Activated CD8-positive, alpha-beta T cell treated with anti-CD3 and anti-CD28 coated beads for 36 hours (primary cell): ENCODE results near the gene PPIF. TPM values are rescaled to one million over a fixed set of nuclear protein-coding genes. Genes with fewer than 3 reads are reported as not detected.

Source experiments
- ATAC-seq: fragments of 200-7000 bp; cut with Tn5 transposase; one replicate; pipeline ENCODE4 v1.10.0; 2021; ENCODE audit warnings: mild to moderate bottlenecking, moderate library complexity
- CTCF ChIA-PET: fragments of 350-600 bp; sonication (Branson Sonifier 250); formaldehyde crosslinking; loops from one replicate; lab custom pipeline; 2021; ENCODE audit warnings: antibody characterized with exemption; lab: Charles Lee
- POLR2A ChIA-PET: fragments of 350-600 bp; sonication (Branson Sonifier 250); formaldehyde crosslinking; loops from one replicate; lab custom pipeline; 2021; ENCODE audit warnings: antibody characterized with exemption; lab: Charles Lee
- DNase-seq: peaks from one replicate; pipeline ENCODE4 v3.0.0-alpha.2; 2020
- H3K27ac Mint-ChIP-seq: one replicate; pipeline ENCODE4 v1.8.0; 2021; ENCODE audit warnings: mild to moderate bottlenecking, mixed read lengths
- H3K27me3 Mint-ChIP-seq: one replicate; pipeline ENCODE4 v1.8.0; 2021; ENCODE audit warnings: mixed read lengths
- H3K36me3 Mint-ChIP-seq: one replicate; pipeline ENCODE4 v1.8.0; 2021; ENCODE audit warnings: low read depth, mixed read lengths
- H3K4me1 Mint-ChIP-seq: one replicate; pipeline ENCODE4 v1.8.0; 2021; ENCODE audit warnings: low read depth, mixed read lengths
- H3K4me3 Mint-ChIP-seq: one replicate; pipeline ENCODE4 v1.8.0; 2021; ENCODE audit warnings: mild to moderate bottlenecking, moderate library complexity, mixed read lengths
- H3K9me3 Mint-ChIP-seq: one replicate; pipeline ENCODE4 v1.8.0; 2021; ENCODE audit warnings: mixed read lengths
- CTCF ChIP-seq: fragments of 200-600 bp; IDR thresholded peaks from one replicate; pipeline ENCODE4 v1.8.0; 2022; ENCODE audit warnings: antibody characterized with exemption, mild to moderate bottlenecking
- intact Hi-C: fragments of 100-400 bp; cut with micrococcal nuclease; formaldehyde crosslinking; loops from one replicate; pipeline ENCODE4 v1.10.0; 2022
- total RNA-seq, 2 experiments: library from RNA; stranded (reverse); gene quantifications; one replicate each; pipeline ENCODE4 v1.2.3, GENCODE V29; 2021

Gene PPIF
- total RNA-seq, 2 experiments from 2014 or later = 81.5 to 88.6 TPM

- Mint-ChIP-seq H3K27ac (no peak overlapping the region), H3K36me3 (peaks cover 75% of the 10 kb centered on the region), H3K4me1 (peaks cover 52% of the 10 kb centered on the region), H3K4me3 (no peak overlapping the region), H3K9me3 (no peaks in the 10 kb centered on the region), H3K27me3 (no peaks in the 10 kb centered on the region)
- CTCF ChIA-PET = no interaction called here
- intact Hi-C loops = loop anchor here (5.0 kb wide), 1 partner anchor 34 kb away; no protein-coding TSS in a partner anchor
- ATAC-seq = no peak
- no peak for DNase-seq
- POLR2A ChIA-PET = interaction anchor here (2.3 to 13.2 kb wide), 3 partner anchors 33 to 108 kb away, joined by 9 to 155 read pairs (median 26); no protein-coding TSS in a partner anchor
- TF ChIP-seq CTCF = no peak
Measured at GRCh38 chr10:79351332-79351731, 4.1 kb downstream of the PPIF start.

GRCh38 chr10:79352035-79352877, 5.0 kb downstream of the PPIF start:
- Mint-ChIP-seq H3K27ac (no peak overlapping the region), H3K4me3 (no peak overlapping the region), H3K4me1 (peaks cover 50% of the 10 kb centered on the region), H3K36me3 (peaks cover 76% of the 10 kb centered on the region), H3K9me3 (no peaks in the 10 kb centered on the region), H3K27me3 (no peaks in the 10 kb centered on the region)
- POLR2A ChIA-PET = interaction anchor here (1.1 to 13.2 kb wide), 3 partner anchors 15 to 66 kb away, joined by 3 to 155 read pairs (median 9); no protein-coding TSS in a partner anchor
- DNase-seq (no peak), ATAC-seq (no peak)
- no peak for TF ChIP-seq CTCF
- intact Hi-C loops = loop anchor here (5.0 kb wide), 1 partner anchor 35 kb away; no protein-coding TSS in a partner anchor
- CTCF ChIA-PET = no interaction called here

GRCh38 chr10:79353000-79353406, 5.7 kb downstream of the PPIF start:
- POLR2A ChIA-PET = interaction anchor here (1.0 to 13.2 kb wide), 4 partner anchors 11 to 67 kb away, joined by 3 to 155 read pairs (median 3); no protein-coding TSS in a partner anchor

GRCh38 chr10:79353726-79354125, 6.5 kb downstream of the PPIF start:
- peaks cover 48% of the 10 kb centered on the region for H3K4me1 Mint-ChIP-seq
- no peak for TF ChIP-seq CTCF
- ChIA-PET CTCF (interaction anchor here (0.9 to 1.7 kb wide), 2 partner anchors 12 to 21 kb away, joined by 3 to 5 read pairs; no protein-coding TSS in a partner anchor), POLR2A (interaction anchor here (0.9 to 13.2 kb wide), 8 partner anchors 8 to 88 kb away, joined by 3 to 155 read pairs (median 4); no protein-coding TSS in a partner anchor)
- H3K36me3 Mint-ChIP-seq = peaks cover 70% of the 10 kb centered on the region
- ATAC-seq (no peak), DNase-seq (no peak)
- H3K4me3 Mint-ChIP-seq = no peak overlapping the region
- no peaks in the 10 kb centered on the region for H3K9me3 Mint-ChIP-seq
- H3K27ac Mint-ChIP-seq = peak overlapping the region; percentile 20
- intact Hi-C loops = loop anchor here (5.0 kb wide), 1 partner anchor 36 kb away; no protein-coding TSS in a partner anchor
- H3K27me3 Mint-ChIP-seq = no peaks in the 10 kb centered on the region

More at GRCh38 chr10:79353000-79353406, 5.7 kb downstream of the PPIF start:
- no peak for TF ChIP-seq CTCF
- no peaks in the 10 kb centered on the region for H3K27me3 Mint-ChIP-seq
- H3K9me3 Mint-ChIP-seq = no peaks in the 10 kb centered on the region
- H3K27ac Mint-ChIP-seq = no peak overlapping the region
- DNase-seq (no peak), ATAC-seq (no peak)
- intact Hi-C loops = loop anchor here (5.0 kb wide), 1 partner anchor 36 kb away; no protein-coding TSS in a partner anchor
- H3K4me1 Mint-ChIP-seq = peaks cover 50% of the 10 kb centered on the region
- H3K36me3 Mint-ChIP-seq = peaks cover 76% of the 10 kb centered on the region
- CTCF ChIA-PET = interaction anchor here (0.9 kb wide), 1 partner anchor 12 kb away, joined by 3 read pairs; no protein-coding TSS in a partner anchor
- H3K4me3 Mint-ChIP-seq = no peak overlapping the region
